GM21528 (cell line): ENCODE results near the gene IL20RA.
A peak's percentile ranks its signal among the peaks of the same experiment; 100 is the strongest.

Source experiments
- ATAC-seq: cut with Tn5 transposase; IDR thresholded peaks from one replicate; pipeline ENCODE4 v1.9.1; 2021; ENCODE audit warnings: mild to moderate bottlenecking, moderate library complexity; ENCODE audit not compliant: unreplicated experiment, low FRiP score

The IL20RA gene

DNA sequence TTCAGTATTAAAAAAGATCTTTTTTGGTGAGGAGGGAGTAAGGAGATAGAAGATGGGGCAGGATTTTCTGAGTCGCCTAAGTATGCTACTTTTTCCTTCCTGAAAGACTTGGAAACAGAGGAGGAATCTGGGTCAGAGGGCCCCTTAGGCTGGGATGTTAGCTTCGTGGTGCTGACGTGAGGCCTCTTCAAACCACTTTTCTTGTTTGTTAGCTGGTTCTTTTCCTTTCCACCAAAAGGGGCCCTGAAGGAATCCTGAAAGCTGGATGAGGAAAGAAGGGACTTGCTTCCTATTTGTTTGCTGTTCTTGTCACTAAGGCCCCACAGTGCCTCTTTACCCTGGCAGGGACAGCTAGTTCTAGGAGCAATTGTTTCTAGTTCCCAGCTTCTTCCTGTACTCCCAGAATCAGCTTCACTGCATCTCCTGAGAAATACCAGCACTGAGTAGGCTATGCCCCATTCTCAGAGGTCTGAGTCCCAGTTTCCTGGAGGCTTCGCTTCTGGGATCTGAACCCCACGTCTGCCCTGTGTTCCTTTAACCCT is 2.2 kb upstream of the IL20RA start:
- ATAC-seq, result no peak

DNA sequence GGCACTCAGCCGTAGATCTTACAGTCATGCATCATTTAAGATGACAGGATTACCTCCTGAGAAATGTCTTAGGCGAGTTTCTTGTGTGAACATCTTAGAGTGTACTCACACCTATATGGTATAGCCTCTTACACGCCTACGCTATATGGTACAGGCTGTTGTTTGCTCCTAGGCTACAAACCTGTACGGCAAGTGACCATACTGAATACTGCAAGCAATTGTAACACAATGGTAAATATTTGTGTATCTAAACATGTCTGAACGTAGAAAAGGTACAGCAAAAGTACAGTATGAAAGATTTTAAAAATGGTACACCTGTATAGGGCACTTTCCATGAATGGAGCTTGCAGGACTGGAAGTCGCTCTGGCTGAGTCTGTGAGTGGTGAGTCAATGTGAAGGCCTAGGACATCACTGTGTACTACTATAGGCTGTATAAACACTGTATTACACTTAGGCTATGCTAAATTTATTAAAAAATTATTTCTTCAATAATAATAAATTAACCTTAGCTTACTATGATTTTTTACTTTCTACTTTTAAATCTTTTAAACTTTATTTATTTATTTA is 541 bp upstream of the IL20RA start:
- ATAC-seq, result no peak

- ATAC-seq, result no peak
Measured at GRCh38 chr6:137043710-137044365, 927 bp downstream of the IL20RA start.

GRCh38 chr6:137040393-137040792 is 4.4 kb downstream of the IL20RA start:
- no peak for ATAC-seq

DNA sequence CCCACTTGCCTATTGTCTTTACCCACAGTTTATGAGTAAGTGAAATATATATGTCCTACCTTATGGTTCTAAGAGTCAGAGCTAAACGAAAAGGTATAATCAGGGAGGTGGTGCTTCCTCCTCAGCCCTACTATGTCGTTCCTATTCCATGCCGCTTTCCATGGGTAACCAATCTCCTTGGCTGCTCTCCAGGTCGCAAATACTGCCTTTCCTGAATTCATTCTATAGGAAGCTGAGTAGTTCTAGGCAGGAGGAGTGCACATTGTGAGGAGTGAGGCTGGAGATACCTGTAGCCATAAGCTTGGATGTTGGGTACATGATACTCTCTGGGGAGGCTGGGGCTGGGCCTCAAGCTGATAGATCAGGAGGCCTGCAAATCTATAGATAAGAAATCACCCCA is 5.8 kb downstream of the IL20RA start:
- no peak for ATAC-seq

DNA sequence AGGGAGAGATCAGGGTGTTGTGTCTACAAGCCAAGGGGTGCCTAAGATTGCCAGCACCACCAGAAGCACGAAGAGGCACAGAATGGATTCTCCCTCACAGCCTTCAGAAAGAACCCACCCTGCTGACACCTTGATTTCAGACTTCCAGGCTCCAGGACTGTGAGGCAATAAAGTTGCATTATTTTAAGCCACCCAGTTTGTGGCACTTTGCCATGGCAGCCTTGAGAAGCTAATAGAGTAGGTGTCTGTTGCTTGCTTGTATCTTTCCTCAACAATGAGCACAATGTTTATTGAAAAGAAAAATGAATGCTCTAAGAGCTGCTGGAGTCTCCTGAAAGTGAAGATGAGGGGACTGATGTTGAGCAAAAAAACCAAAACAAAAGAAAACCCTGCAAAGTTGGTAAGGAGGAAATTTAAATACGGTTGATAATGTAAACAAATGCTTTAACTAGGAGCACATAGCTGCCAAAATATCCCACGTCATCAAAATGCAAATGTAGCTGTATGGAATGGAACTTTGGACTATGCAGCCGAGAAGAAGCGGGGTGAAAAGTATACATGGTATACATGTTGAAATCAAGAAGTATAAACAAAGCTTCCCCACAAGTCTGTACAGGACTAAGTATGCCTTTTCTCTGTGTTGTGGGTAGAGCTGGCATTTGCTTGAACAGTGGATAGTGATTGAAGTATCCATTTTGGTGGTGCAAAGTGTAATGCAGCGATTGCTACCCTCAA is 8.0 kb downstream of the IL20RA start:
- no peak for ATAC-seq

GRCh38 chr6:137033828-137034227 is 10.9 kb downstream of the IL20RA start:
- ATAC-seq, result peak; percentile 93

DNA sequence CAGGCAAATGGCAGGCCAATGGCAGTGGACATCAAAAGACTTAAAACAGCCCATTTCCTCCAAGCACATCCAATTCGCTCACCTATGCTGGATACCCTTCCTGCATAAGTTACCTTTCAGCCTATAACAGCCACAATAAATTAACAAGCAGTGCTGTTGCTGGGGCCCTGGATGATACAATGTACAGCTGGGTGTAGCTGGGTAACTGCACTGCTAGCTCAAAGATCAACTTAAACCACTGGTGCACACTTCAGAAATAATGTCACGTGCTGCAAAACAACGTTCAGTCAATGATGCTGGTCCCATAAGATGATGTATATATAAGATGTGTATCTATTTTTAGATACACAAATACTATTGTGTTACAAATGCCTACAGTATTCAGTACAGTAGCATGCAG is 13.6 kb downstream of the IL20RA start:
- no peak for ATAC-seq

GRCh38 chr6:137028912-137029311 is 15.9 kb downstream of the IL20RA start:
- no peak for ATAC-seq

- ATAC-seq, result no peak
Measured at GRCh38 chr6:137025786-137026730, 18.7 kb downstream of the IL20RA start.

DNA sequence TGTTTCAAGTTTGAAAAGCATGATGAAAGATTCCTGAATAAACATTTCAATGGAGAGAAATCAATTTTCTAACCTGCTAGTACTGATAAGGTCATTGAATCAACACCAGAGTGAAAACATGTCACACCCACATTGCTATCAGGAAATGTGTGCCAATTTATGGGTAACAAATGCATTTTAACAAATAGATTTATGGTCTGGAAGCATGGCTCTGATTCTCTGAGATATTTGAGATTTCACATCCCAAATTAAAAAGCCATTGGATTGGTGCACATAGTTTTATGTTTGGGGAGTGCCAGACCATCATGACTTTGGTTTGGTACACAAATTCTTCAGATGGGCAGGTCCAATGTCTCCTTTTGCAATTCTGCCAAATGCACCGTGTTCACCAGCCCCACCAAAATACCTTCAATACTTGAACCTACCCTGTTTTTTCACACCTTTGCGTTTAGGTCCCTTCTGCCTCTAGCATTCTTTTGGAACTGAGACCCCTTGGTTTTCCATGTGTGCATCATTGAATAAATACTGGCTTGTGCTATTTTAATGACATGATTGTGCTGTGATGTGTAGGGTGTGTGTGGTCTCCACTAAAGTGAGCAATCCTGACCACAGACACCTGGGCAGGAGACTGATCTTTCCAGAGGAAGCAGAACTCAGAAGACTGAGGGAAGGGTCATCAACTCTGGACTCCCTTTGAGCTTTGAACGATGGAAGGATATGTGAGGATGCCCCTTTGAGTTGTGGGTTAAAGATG is 20.4 kb downstream of the IL20RA start:
- no peak for ATAC-seq

- no peak for ATAC-seq
Measured at GRCh38 chr6:137020776-137021175, 24.0 kb downstream of the IL20RA start.

- ATAC-seq, result no peak
Measured at GRCh38 chr6:137019476-137020272, 25.1 kb downstream of the IL20RA start.

GRCh38 chr6:137017081-137017480 is 27.7 kb downstream of the IL20RA start:
- no peak for ATAC-seq

DNA sequence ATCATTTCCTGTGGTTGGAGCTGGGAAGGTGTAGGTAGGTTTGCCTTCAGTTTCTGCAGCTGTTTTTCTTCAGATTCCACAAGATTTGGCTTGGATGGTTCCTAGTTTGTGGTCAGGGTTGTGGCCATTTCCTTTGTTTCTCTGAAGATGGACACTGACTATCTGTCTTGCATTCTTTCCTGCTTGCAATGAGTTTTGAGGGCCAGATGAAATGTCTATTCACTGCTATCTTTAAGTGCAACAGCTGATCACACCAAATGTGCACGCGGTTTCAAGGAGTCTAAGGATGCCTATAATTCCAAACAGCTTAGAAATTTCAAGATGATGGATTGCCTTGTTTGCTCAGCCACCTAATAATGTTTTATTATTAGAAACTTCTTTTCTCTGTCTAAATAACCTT is 28.4 kb downstream of the IL20RA start:
- no peak for ATAC-seq

GRCh38 chr6:137015943-137016342 is 28.8 kb downstream of the IL20RA start:
- ATAC-seq, result no peak

DNA sequence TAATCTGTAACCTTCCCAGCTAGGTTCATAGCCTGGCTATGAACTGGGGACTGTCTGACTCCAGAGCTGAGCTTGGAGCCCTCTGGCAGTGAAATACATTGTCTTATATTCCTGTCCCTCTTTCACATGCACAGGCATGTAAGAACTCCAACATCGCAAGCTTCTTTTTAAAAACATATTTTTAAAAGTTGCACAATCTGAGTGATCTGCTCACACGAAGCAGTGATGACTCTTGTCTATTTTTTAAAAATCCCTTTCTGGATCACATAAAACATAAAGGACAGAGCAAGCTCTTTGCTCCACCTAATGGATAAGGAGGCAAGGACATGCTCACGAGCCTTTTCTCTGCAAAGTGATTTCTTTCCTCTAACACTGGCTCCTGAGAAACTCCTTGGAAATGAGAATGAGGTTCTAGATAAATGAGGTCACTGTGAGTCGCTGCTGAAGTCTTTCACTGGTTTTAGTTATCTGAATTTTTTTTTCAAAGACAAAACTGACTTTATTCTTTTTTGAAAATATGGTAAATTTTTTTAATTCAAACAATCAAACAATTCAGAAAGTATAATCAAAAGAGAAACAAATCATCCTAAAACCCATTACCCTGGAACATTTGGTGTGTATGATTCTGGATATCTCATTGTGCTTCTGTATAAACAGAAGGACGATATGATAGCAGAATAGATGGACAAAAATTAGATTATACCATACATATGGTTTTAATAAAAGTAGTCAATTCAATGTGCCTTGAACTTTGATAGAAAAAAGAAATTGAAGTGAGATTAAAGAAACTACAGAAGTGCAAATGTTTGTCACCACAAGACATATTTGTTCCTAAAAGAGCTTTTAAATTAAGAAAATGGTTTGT is 30.8 kb downstream of the IL20RA start:
- ATAC-seq, result no peak

GRCh38 chr6:137013031-137013430 is 31.7 kb downstream of the IL20RA start:
- ATAC-seq, result no peak
